Pancreas (tissue), 10 donors: ENCODE results near the gene JPH2. TPM values are rescaled to one million over a fixed set of nuclear protein-coding genes. Genes with fewer than 3 reads are reported as not detected.
A peak's percentile ranks its signal among the peaks of the same experiment; 100 is the strongest.

Experiments used
- ATAC-seq, 4 donors: fragments of 200-7000 bp; cut with Tn5 transposase; one replicate each; pipeline versions ENCODE4 v1.8.0 to v1.9.1; 2020; ENCODE audit warnings: mild to moderate bottlenecking in 4 of 4, moderate library complexity in 4 of 4
- DNase-seq, 6 donors: peaks; one replicate each; pipeline ENCODE4 v3.0.0-alpha.2; 2020
- FAIRE-seq: peaks from 2 replicates; lab custom pipeline; 2012; peaks lifted over from hg19 to GRCh38; lab: Jason Lieb, UNC
- H3K27ac ChIP-seq, 4 donors: fragments of 200-600 bp; sonication (generic); 1 replicate in 3 of 4; 2 replicates in 1 of 4; pipeline versions ENCODE4 v1.5.0 to v1.8.0; 2020
- H3K27me3 ChIP-seq, 4 donors: fragments of 200-600 bp; one replicate each; pipeline ENCODE4 v1.8.0; 2021
- H3K36me3 ChIP-seq, 3 donors: fragments of 200-600 bp; sonication (generic) in 1 of 3; one replicate each; pipeline versions ENCODE4 v1.5.0 to v1.8.0; 2020 to 2021
- H3K4me1 ChIP-seq, 3 donors: fragments of 200-600 bp; one replicate each; pipeline ENCODE4 v1.8.0; 2021
- H3K4me3 ChIP-seq, 4 donors: fragments of 200-600 bp; sonication (generic) in 2 of 4; one replicate each; pipeline versions ENCODE4 v1.5.0 to v1.8.0; 2020 to 2021
- H3K9me3 ChIP-seq, 4 donors: fragments of 200-600 bp; one replicate each; pipeline ENCODE4 v1.8.0; 2021
- WGBS, 2 donors: extraction: QIAGEN DNeasy Blood & Tissue Kit; methylation state at CpG; one replicate each; pipeline ENCODE4 v1.1.7; 2013; 5-methylcytosine and 5-hydroxymethylcytosine counted together
- intact Hi-C, 3 donors: fragments of 100-400 bp; cut with DNase I; formaldehyde crosslinking; loops; one replicate each; pipeline versions ENCODE4 v1.11.1 to v1.14.2; 2022
- polyA plus RNA-seq, 2 donors: library from polyadenylated mRNA; stranded (reverse); fragments of 200-250 nt; gene quantifications; one replicate each; pipeline ENCODE4 v1.2.3, GENCODE V29; 2013
- total RNA-seq, 6 donors: library from RNA; stranded (reverse); fragmentation: NEBNext Ultra II Directional in 4 of 6; extraction: Animal tissue kit (Norgen Biotek cat#: 25700) in 4 of 6; gene quantifications; one replicate each; pipeline versions ENCODE4 v1.2.1 to v1.2.4, GENCODE V29; 2021 to 2023
- TF ChIP-seq, protein P1 (sequence below), 4 donors: fragments of 200-600 bp; sonication (generic) in 3 of 4; IDR thresholded peaks; one replicate each; pipeline versions ENCODE4 v1.5.0 to v1.8.0; 2021; ENCODE audit warnings: antibody characterized with exemption in 4 of 4
- donor health status: healthy with polysubstance abuse.
- donor health status: DM: no; HTN: no; CAD: no; lungs with moderate emphysema.
- donor health status: DM: no; HTN: no; CAD: no.
- donor health status: control.
- donor health status: control.
- donor health status: Bipolar disorder and iron deficiency.
- donor health status: DM: yes; HTN: yes; CAD: no.
- donor health status: DM: no; HTN: no; CAD: no.
- donor health status: DM: no; HTN: no; CAD: no.
- donor health status: DM: yes; HTN: yes; CAD: no.

The JPH2 gene
- total and polyA plus RNA-seq, 8 donors, result 0.09 to 1.1 (median 0.30) TPM

DNA sequence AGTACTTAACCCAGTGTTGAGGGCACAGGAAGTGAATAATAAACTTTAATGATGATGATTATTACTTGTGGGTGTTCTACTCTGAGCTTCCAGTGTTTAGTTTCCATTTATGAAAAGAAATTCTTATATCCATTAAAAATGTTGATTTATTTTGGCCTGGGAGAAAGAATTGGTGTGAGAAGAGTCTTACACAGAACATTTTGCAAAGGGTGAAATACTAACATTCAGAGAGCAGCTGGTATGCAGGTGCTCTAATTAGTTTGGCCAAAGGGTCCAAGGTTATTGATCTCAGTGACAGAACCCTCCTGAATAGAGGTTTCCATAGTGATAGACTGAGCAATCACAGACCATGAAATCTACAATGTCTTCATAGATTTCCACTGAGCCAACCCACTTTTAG lies 19.1 kb upstream of the JPH2 start:
- Histone ChIP-seq H3K4me3 (no peak overlapping the region), H3K27me3 (no peaks in the 10 kb centered on the region), H3K27ac (no peak overlapping the region), H3K4me1 (peaks cover 21 to 43% (median 40%) of the 10 kb centered on the region in 3 donors), H3K9me3 (no peaks in the 10 kb centered on the region), H3K36me3 (peaks cover 0 to 11% (median 4%) of the 10 kb centered on the region in 3 donors)
- ATAC-seq (no peak), FAIRE-seq (no peak), DNase-seq (no peak)
- TF ChIP-seq, protein P1, sequence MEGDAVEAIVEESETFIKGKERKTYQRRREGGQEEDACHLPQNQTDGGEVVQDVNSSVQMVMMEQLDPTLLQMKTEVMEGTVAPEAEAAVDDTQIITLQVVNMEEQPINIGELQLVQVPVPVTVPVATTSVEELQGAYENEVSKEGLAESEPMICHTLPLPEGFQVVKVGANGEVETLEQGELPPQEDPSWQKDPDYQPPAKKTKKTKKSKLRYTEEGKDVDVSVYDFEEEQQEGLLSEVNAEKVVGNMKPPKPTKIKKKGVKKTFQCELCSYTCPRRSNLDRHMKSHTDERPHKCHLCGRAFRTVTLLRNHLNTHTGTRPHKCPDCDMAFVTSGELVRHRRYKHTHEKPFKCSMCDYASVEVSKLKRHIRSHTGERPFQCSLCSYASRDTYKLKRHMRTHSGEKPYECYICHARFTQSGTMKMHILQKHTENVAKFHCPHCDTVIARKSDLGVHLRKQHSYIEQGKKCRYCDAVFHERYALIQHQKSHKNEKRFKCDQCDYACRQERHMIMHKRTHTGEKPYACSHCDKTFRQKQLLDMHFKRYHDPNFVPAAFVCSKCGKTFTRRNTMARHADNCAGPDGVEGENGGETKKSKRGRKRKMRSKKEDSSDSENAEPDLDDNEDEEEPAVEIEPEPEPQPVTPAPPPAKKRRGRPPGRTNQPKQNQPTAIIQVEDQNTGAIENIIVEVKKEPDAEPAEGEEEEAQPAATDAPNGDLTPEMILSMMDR (IDR thresholded peaks at IDR 0.05), result no peak
- intact Hi-C loops, result no loop called here

DNA sequence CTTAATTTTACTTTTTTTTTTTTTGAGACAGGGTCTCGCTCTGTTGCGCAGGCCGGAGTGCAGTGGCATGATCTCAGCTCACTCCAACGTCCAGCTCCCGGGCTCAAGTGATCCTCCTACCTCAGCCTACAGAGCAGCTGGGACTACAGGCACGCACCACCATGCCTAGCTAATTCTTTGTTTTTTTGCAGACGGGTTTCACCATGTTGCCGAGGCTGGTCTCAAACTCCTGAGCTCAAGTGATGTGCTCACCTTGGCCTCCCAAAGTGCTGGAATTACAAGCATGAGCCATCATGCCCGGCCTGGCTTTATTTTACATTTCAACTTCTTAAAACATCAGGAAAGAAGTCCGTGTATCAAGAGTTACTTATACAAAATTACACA lies 17.8 kb upstream of the JPH2 start:
- ATAC-seq (no peak), FAIRE-seq (no peak), DNase-seq (no peak)
- no peaks in the 10 kb centered on the region for H3K9me3 ChIP-seq
- H3K4me1 ChIP-seq, result peaks cover 21 to 43% (median 40%) of the 10 kb centered on the region in 3 donors
- H3K36me3 ChIP-seq, result peaks cover 0 to 24% (median 5%) of the 10 kb centered on the region in 3 donors
- peak overlapping the region in 2 of 4 donors; percentile 41 to 44 for H3K27ac ChIP-seq
- TF ChIP-seq, protein P1 (IDR thresholded peaks at IDR 0.05), result no peak
- WGBS, 2 donors, result 84 to 92% methylated on average over 10 of the region's 10 CpGs
- no peaks in the 10 kb centered on the region for H3K27me3 ChIP-seq
- intact Hi-C loops, result no loop called here
- H3K4me3 ChIP-seq, result no peak overlapping the region

DNA sequence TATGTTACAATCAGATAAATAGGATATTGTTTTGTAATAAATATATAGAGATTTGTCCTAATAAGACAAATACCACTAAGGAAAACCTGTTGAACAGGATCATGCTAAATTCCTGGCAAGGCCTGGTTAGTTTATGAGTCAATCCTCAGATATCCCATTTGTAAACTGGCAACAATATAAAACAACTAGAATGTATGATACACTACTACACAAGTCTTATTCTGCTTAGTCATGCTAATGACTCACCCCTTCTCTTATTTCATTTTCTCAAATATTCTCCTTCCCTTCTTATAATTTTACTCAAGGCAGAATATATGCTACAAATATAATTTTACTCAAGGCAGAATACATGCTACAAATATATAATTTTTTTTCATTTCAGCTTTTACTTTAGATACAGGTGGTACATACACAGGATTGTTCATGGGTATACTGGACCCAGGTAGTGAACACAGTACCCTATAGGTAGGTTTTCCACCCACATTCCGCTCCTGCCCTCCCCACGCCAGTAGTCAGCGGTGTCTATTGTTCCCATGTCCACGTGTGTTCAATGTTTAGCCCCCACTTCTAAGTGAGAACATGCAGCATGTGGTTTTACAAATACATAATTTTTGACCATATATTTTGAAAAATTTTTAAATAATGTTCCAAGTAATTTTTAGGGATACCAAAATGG lies 17.3 kb upstream of the JPH2 start:
- ATAC-seq (peak; percentile 94 to 96 (median 95)), FAIRE-seq (peak; percentile 95), DNase-seq (peak in 2 of 6 donors; percentile 34 to 55)
- peak overlapping the region in 2 of 4 donors; percentile 41 to 70 for H3K27ac ChIP-seq
- intact Hi-C loops, result no loop called here
- H3K27me3 ChIP-seq, result no peaks in the 10 kb centered on the region
- peaks cover 0 to 30% (median 9%) of the 10 kb centered on the region in 3 donors for H3K36me3 ChIP-seq
- H3K4me3 ChIP-seq, result no peak overlapping the region
- 91 to 94% methylated on average over 4 of the region's 4 CpGs for WGBS, 2 donors
- H3K9me3 ChIP-seq, result no peaks in the 10 kb centered on the region
- peaks cover 21 to 41% (median 38%) of the 10 kb centered on the region in 3 donors for H3K4me1 ChIP-seq
- TF ChIP-seq, protein P1 (IDR thresholded peaks at IDR 0.05), result no peak

DNA sequence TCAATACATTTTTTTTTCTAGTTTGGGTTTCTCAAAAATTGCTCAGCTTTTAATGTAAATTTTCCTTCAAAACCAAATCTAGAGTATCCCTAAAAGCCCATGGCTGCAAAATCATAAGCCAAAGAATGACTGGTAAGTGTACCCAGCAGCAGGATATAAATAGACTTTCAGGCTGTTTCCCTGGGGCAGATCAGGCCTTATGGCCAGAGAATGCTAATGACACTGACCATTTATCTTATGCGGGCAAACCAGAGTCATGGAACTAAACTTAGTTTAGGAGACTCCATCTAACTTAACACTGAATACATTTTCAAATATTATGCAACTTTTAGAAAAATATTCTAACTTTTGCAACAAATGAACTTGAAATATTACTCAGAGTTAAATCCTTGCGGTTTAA lies 16.2 kb upstream of the JPH2 start:
- H3K27ac ChIP-seq, result no peak overlapping the region
- no peak for FAIRE-seq
- DNase-seq, result no peak
- no peak overlapping the region for H3K4me3 ChIP-seq
- TF ChIP-seq, protein P1 (IDR thresholded peaks at IDR 0.05), result no peak
- H3K4me1 ChIP-seq, result peaks cover 12 to 31% (median 27%) of the 10 kb centered on the region in 3 donors
- peaks cover 0 to 33% (median 13%) of the 10 kb centered on the region in 3 donors for H3K36me3 ChIP-seq
- H3K9me3 ChIP-seq, result no peaks in the 10 kb centered on the region
- intact Hi-C loops, result no loop called here
- ATAC-seq, result no peak
- 72 to 91% methylated on average over 2 of the region's 2 CpGs for WGBS, 2 donors
- no peaks in the 10 kb centered on the region for H3K27me3 ChIP-seq

DNA sequence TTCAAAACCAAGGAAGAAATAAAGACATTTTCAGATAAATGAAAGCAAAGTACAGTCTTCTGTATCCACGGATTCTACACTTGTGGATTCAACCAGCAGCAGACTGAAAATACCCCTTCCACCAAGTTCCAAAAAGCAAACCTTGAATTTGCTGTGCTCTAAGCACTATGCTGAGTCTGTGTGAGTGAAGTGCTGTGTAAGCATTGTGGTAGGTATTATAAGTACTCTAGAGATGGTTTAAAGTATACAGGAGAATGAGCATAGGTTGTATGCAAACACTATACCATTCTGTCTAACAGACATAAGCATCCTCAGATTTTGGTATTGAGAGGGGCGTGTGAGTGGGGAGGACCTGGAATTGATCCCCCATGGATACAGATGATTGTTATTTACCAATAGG lies 14.0 kb upstream of the JPH2 start:
- H3K4me3 ChIP-seq, result no peak overlapping the region
- peaks cover 4 to 21% (median 16%) of the 10 kb centered on the region in 3 donors for H3K4me1 ChIP-seq
- TF ChIP-seq, protein P1 (IDR thresholded peaks at IDR 0.05), result no peak
- 74 to 91% methylated on average over 2 of the region's 2 CpGs for WGBS, 2 donors
- FAIRE-seq (no peak), DNase-seq (no peak), ATAC-seq (no peak)
- intact Hi-C loops, result no loop called here
- no peaks in the 10 kb centered on the region for H3K27me3 ChIP-seq
- peaks cover 0 to 54% (median 22%) of the 10 kb centered on the region in 3 donors for H3K36me3 ChIP-seq
- H3K9me3 ChIP-seq, result no peaks in the 10 kb centered on the region
- no peak overlapping the region for H3K27ac ChIP-seq
